Endothelial cell of umbilical vein (primary cell): ENCODE measurements around the gene SLC5A10. TPM values are rescaled to one million over a fixed set of nuclear protein-coding genes. Genes with fewer than 3 reads are reported as not detected.
A peak's percentile ranks its signal among the peaks of the same experiment; 100 is the strongest.

Experiments
- BruUV-seq: library from RNA; stranded (reverse); fragments of 400-500 nt; replicated peaks from 2 replicates; lab custom pipeline; 2021; lab: Mats Ljungman, UMichigan
- CTCF ChIA-PET: fragments of 300-600, 350-600 bp; sonication (Branson Sonifier 250); formaldehyde crosslinking; loops from one replicate; lab custom pipeline; 2021; ENCODE audit warnings: antibody characterized with exemption, inconsistent platforms; lab: Charles Lee
- POLR2A ChIA-PET: fragments of 300-600, 350-600 bp; sonication (Branson Sonifier 250); formaldehyde crosslinking; loops from one replicate; lab custom pipeline; 2021; ENCODE audit warnings: antibody characterized with exemption, inconsistent platforms; lab: Charles Lee
- DNase-seq: peaks from one replicate; pipeline ENCODE4 v3.0.0-alpha.2; 2011; ENCODE audit warnings: low read depth, low spot score
- FAIRE-seq: peaks from 2 replicates; lab custom pipeline; 2011; peaks lifted over from hg19 to GRCh38; lab: Jason Lieb, UNC
- H2AFZ ChIP-seq: 2 replicates; pipeline ENCODE4 v1.6.0; 2012; ENCODE audit warnings: low read depth, low read length, control low read depth, inconsistent platforms
- H3K27ac ChIP-seq: 2 replicates; pipeline ENCODE4 v1.5.1; 2011; ENCODE audit warnings: low read depth, mild to moderate bottlenecking, control low read depth, low read length, moderate library complexity; ENCODE audit not compliant: insufficient read depth
- H3K27me3 ChIP-seq, 2 experiments: 2 replicates each; pipeline versions ENCODE4 v1.6.0 to v1.6.1; 2011; ENCODE audit warnings: low read length in 2 of 2, mixed read lengths in 1 of 2; ENCODE audit not compliant: control insufficient read depth in 2 of 2, insufficient read depth in 2 of 2
- H3K36me3 ChIP-seq, 2 experiments: 2 replicates in 1 of 2; 3 replicates in 1 of 2; pipeline ENCODE4 v1.5.1; 2011; ENCODE audit warnings: low read length in 2 of 2, mild to moderate bottlenecking in 1 of 2, moderate library complexity in 1 of 2; ENCODE audit not compliant: control insufficient read depth in 2 of 2, insufficient read depth in 2 of 2; ENCODE audit errors: extremely low read depth in 1 of 2
- H3K4me1 ChIP-seq: 3 replicates; pipeline ENCODE4 v1.5.1; 2011; ENCODE audit warnings: mild to moderate bottlenecking, low read length; ENCODE audit not compliant: control insufficient read depth, insufficient read depth; ENCODE audit errors: extremely low read depth
- H3K4me2 ChIP-seq: 2 replicates; pipeline ENCODE4 v1.6.1; 2011; ENCODE audit warnings: low read length, control low read depth, mixed read lengths; ENCODE audit not compliant: insufficient read depth
- H3K4me3 ChIP-seq, 3 experiments: fragments of 200-600 bp in 1 of 3; sonication (generic), shearing (Covaris generic) in 1 of 3; replicated peaks in 1 of 3; 2 replicates each; pipeline ENCODE4 v1.5.1; 2011 to 2016; ENCODE audit warnings: control low read depth in 3 of 3, low read length in 3 of 3, mild to moderate bottlenecking in 2 of 3, inconsistent platforms in 1 of 3, low read depth in 1 of 3, moderate library complexity in 1 of 3; ENCODE audit not compliant: insufficient read depth in 1 of 3
- H3K79me2 ChIP-seq: 2 replicates; pipeline ENCODE4 v1.6.0; 2012; ENCODE audit warnings: low read length, inconsistent platforms; ENCODE audit not compliant: control insufficient read depth, insufficient read depth
- H3K9ac ChIP-seq: replicated peaks from 2 replicates; pipeline ENCODE3; 2011; ENCODE audit warnings: low read length, control low read depth; ENCODE audit not compliant: insufficient read depth; ENCODE audit errors: extremely low read depth
- H3K9me1 ChIP-seq: replicated peaks from 3 replicates; pipeline ENCODE4 v1.6.0; 2011; ENCODE audit warnings: mild to moderate bottlenecking, low read length; ENCODE audit not compliant: control insufficient read depth, insufficient read depth; ENCODE audit errors: extremely low read depth
- H3K9me3 ChIP-seq: replicated peaks from 2 replicates; pipeline ENCODE4 v1.5.1; 2012; ENCODE audit warnings: low read length, inconsistent platforms; ENCODE audit not compliant: control insufficient read depth, insufficient read depth
- H4K20me1 ChIP-seq: replicated peaks from 2 replicates; pipeline ENCODE3; 2011; ENCODE audit warnings: mild to moderate bottlenecking, low read length; ENCODE audit not compliant: control insufficient read depth, insufficient read depth; ENCODE audit errors: extremely low read depth
- EZH2 ChIP-seq: IDR thresholded peaks from 2 replicates; pipeline ENCODE4 v1.6.1; 2012; ENCODE audit warnings: borderline replicate concordance, low read depth, mild to moderate bottlenecking, moderate library complexity, low read length, inconsistent platforms; ENCODE audit not compliant: severe bottlenecking
- FOS ChIP-seq: IDR thresholded peaks from 2 replicates; pipeline ENCODE4 v1.6.1; 2011; ENCODE audit warnings: mild to moderate bottlenecking, low read length, moderate library complexity, borderline replicate concordance; ENCODE audit not compliant: insufficient read depth
- GATA2 ChIP-seq: IDR thresholded peaks from 2 replicates; pipeline ENCODE4 v1.7.0; 2011; ENCODE audit warnings: low read depth, mild to moderate bottlenecking, moderate library complexity, mixed read lengths, low read length; ENCODE audit not compliant: insufficient read length, insufficient read depth
- JUN ChIP-seq: IDR thresholded peaks from 2 replicates; pipeline ENCODE4 v1.6.1; 2011; ENCODE audit warnings: borderline replicate concordance, low read depth; ENCODE audit not compliant: insufficient read length, insufficient read depth
- MYC ChIP-seq: IDR thresholded peaks from one replicate; pipeline ENCODE4 v1.6.1; 2011; ENCODE audit warnings: mild to moderate bottlenecking, low read depth, low read length
- POLR2A ChIP-seq: IDR thresholded peaks from 2 replicates; pipeline ENCODE4 v1.6.1; 2012; ENCODE audit warnings: low read depth, mild to moderate bottlenecking, control low read depth, low read length
- POLR2AphosphoS5 ChIP-seq: IDR thresholded peaks from 2 replicates; pipeline ENCODE4 v1.6.1; 2012; ENCODE audit warnings: low read depth, mild to moderate bottlenecking, control low read depth, low read length, moderate library complexity; ENCODE audit not compliant: insufficient read depth
- dilution Hi-C: fragments of 300-500 bp; cut with MboI; formaldehyde crosslinking; loops from one replicate; pipeline ENCODE4 v1.15.0; 2019; ENCODE audit warnings: low sequenced_read_pairs; ENCODE audit not compliant: extremely low pct_ligation_motif_present
- intact Hi-C: fragments of 100-400 bp; cut with micrococcal nuclease; formaldehyde crosslinking; loops from one replicate; pipeline ENCODE4 v1.10.0; 2022
- polyA plus RNA-seq, 4 experiments: library from polyadenylated mRNA; depleted of rRNA in 3 of 4; stranded (reverse) in 3 of 4; unstranded in 1 of 4; fragments of >200 nt; gene quantifications; 2 replicates each; pipeline versions ENCODE4 v1.2.1 to v1.2.3, GENCODE V29; 2011 to 2012; ENCODE audit warnings: missing spikeins in 1 of 4
- total RNA-seq: library from RNA; stranded (reverse); gene quantifications from 2 replicates; pipeline ENCODE4 v1.2.3, GENCODE V29; 2021
- TF ChIP-seq, protein P1 (sequence below), 2 donors: IDR thresholded peaks; 1 replicate in 1 of 2; 2 replicates in 1 of 2; pipeline ENCODE4 v1.5.1; 2011; ENCODE audit warnings: low read length in 2 of 2, mild to moderate bottlenecking in 2 of 2, moderate library complexity in 2 of 2, control low read depth in 1 of 2, inconsistent platforms in 1 of 2, low read depth in 1 of 2; ENCODE audit not compliant: insufficient read depth in 1 of 2; ENCODE audit errors: extremely low read depth in 1 of 2
- TF ChIP-seq, protein P2 (sequence below): IDR thresholded peaks from 2 replicates; pipeline ENCODE4 v1.6.1; 2011; ENCODE audit not compliant: insufficient read depth, insufficient read length

SLC5A10 gene
- total and polyA plus RNA-seq, 2 donors (not counting 3 experiments of a cell fraction or from before 2014, with no cell fraction given) = not detected

DNA sequence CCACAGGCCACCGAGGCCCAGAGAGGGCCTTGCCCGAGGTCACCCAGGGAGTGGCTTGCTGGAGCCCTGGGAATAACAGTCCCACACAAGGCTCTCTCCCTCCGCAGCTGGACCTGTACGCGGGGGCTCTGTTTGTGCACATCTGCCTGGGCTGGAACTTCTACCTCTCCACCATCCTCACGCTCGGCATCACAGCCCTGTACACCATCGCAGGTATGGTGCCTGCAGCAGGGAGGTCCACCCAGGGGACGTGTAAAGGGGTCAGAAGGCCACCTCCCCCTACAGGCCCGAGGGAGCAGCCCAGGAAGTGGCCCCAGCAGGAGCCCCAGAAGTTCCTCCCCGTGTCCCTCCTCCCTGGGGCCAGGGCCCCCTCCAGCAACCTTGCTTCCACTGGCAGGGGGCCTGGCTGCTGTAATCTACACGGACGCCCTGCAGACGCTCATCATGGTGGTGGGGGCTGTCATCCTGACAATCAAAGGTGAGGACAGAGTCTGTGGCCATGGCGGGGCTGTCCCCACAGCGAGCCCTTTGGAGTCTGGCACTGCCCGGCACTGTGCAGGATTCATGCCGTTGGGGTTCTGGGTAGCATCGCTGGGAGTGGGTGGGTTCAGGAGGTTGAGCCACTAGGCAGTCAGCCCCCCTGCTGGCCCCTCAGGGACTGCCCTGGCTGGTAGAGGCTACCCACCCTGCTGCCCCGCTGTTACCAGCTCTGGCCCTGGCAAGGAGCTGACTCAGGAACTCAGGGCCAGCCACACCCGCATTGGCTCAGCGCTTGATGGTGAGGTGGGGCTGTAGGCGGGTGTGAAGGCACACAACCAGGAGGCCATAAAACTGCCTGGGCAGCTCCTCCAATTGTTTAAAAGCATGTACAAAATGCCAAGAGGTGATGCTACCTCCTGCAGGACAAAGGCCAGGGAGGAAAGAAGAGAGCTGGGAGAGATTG, 17.3 kb downstream of the SLC5A10 start:
- DNase-seq = peak; percentile 26
- Histone ChIP-seq H3K9ac (peak overlapping the region; percentile 39), H3K27ac (peak overlapping the region; percentile 58), H3K4me2 (no peak overlapping the region), H4K20me1 (no peaks in the 10 kb centered on the region), H2AFZ (peak overlapping the region; percentile 42), H3K4me1 (peaks cover 31% of the 10 kb centered on the region), H3K27me3 (no peaks in the 10 kb centered on the region), H3K79me2 (no peaks in the 10 kb centered on the region), H3K36me3 (peaks cover 0 to 5% of the 10 kb centered on the region in 2 experiments), H3K9me1 (no peaks in the 10 kb centered on the region), H3K9me3 (no peaks in the 10 kb centered on the region), H3K4me3 (no peak overlapping the region)
- CTCF ChIA-PET = interaction anchor here (0.8 to 1.6 kb wide), 4 partner anchors 9 to 39 kb away, joined by 3 to 22 read pairs (median 4); no protein-coding TSS in a partner anchor
- intact Hi-C loops (no loop called here), dilution Hi-C loops (no loop called here)
- peak; percentile 44 for FAIRE-seq
- TSS peak; percentile 21 for BruUV-seq
- POLR2A ChIA-PET = no interaction called here
- TF ChIP-seq POLR2AphosphoS5 (no peak), JUN (no peak), MYC (no peak), GATA2 (no peak), POLR2A (no peak), EZH2 (no peak), FOS (no peak)
- TF ChIP-seq, protein P1, sequence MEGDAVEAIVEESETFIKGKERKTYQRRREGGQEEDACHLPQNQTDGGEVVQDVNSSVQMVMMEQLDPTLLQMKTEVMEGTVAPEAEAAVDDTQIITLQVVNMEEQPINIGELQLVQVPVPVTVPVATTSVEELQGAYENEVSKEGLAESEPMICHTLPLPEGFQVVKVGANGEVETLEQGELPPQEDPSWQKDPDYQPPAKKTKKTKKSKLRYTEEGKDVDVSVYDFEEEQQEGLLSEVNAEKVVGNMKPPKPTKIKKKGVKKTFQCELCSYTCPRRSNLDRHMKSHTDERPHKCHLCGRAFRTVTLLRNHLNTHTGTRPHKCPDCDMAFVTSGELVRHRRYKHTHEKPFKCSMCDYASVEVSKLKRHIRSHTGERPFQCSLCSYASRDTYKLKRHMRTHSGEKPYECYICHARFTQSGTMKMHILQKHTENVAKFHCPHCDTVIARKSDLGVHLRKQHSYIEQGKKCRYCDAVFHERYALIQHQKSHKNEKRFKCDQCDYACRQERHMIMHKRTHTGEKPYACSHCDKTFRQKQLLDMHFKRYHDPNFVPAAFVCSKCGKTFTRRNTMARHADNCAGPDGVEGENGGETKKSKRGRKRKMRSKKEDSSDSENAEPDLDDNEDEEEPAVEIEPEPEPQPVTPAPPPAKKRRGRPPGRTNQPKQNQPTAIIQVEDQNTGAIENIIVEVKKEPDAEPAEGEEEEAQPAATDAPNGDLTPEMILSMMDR (IDR thresholded peaks at IDR 0.05; ENCODE audit: extremely low read depth in 1 of 2, insufficient read depth in 1 of 2, low read depth in 1 of 2, low read length in 2 of 2) = no peak
- TF ChIP-seq, protein P2, sequence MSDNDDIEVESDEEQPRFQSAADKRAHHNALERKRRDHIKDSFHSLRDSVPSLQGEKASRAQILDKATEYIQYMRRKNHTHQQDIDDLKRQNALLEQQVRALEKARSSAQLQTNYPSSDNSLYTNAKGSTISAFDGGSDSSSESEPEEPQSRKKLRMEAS = no peak
